ENCODE data around the gene DLX1. TPM values are rescaled to one million over a fixed set of nuclear protein-coding genes. Genes with fewer than 3 reads are reported as not detected.
A peak's percentile ranks its signal among the peaks of the same experiment; 100 is the strongest.

The DLX1 gene
- total RNA-seq (2021; ENCODE audit: unreplicated experiment), result 3.5 TPM
- 2.7 TPM for polyA plus RNA-seq (2012; ENCODE audit: insufficient read length)
- percentile 54 among the genes with signal in this experiment for Bru-seq, nascent RNA
- BruChase-seq, experiment 1, labeled RNA remaining after a 2-hour chase, result percentile 70 among the genes with signal in this experiment
- percentile 47 among the genes with signal in this experiment for BruChase-seq, experiment 2, labeled RNA remaining after a 6-hour chase
- long read RNA-seq, partial matches to known transcripts, result 0 of 9 reads
- long read RNA-seq, other reads (novel, unspliced or antisense), result 8 of 9 reads

DNA sequence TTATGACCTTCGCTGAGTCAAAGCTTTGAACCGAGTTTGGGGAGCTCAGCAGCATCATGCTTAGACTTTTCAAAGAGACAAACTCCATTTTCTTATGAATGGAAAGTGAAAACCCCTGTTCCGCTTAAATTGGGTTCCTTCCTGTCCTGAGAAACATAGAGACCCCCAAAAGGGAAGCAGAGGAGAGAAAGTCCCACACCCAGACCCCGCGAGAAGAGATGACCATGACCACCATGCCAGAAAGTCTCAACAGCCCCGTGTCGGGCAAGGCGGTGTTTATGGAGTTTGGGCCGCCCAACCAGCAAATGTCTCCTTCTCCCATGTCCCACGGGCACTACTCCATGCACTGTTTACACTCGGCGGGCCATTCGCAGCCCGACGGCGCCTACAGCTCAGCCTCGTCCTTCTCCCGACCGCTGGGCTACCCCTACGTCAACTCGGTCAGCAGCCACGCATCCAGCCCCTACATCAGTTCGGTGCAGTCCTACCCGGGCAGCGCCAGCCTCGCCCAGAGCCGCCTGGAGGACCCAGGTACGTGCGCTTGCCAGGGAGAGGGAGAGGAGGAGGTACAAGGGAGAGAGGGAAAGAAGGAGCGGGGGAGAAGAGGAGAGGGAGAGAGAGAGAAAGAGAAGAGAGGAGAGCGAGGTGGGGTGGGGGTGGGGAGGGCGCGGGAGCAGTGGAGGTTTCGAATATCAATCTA, at the start of gene DLX1:
Gene DLX1, plus strand, starts transcription at position 48 of the 700 bp plus-strand sequence. Its CDS starts 171 bp downstream, at position 219.
- TF ChIP-seq POLR2AphosphoS5 (IDR thresholded peaks at IDR 0.05; ENCODE audit: low read depth, low read length) (0 out of 2 replicates have a peak, but pooled peaks have one; percentile 33), TCF7L2 (IDR thresholded peaks at IDR 0.05; ENCODE audit: low read depth, low read length) (peak; percentile 34; the same call in 1 of the 2 replicates), SIN3A (IDR thresholded peaks at IDR 0.05; ENCODE audit: borderline replicate concordance, insufficient read depth, low read depth, low read length) (0 out of 2 replicates have a peak, but pooled peaks have one; percentile 4)
- TF ChIP-seq, protein P1, sequence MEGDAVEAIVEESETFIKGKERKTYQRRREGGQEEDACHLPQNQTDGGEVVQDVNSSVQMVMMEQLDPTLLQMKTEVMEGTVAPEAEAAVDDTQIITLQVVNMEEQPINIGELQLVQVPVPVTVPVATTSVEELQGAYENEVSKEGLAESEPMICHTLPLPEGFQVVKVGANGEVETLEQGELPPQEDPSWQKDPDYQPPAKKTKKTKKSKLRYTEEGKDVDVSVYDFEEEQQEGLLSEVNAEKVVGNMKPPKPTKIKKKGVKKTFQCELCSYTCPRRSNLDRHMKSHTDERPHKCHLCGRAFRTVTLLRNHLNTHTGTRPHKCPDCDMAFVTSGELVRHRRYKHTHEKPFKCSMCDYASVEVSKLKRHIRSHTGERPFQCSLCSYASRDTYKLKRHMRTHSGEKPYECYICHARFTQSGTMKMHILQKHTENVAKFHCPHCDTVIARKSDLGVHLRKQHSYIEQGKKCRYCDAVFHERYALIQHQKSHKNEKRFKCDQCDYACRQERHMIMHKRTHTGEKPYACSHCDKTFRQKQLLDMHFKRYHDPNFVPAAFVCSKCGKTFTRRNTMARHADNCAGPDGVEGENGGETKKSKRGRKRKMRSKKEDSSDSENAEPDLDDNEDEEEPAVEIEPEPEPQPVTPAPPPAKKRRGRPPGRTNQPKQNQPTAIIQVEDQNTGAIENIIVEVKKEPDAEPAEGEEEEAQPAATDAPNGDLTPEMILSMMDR (IDR thresholded peaks at IDR 0.05), result no peak
- TF ChIP-seq, protein P2, sequence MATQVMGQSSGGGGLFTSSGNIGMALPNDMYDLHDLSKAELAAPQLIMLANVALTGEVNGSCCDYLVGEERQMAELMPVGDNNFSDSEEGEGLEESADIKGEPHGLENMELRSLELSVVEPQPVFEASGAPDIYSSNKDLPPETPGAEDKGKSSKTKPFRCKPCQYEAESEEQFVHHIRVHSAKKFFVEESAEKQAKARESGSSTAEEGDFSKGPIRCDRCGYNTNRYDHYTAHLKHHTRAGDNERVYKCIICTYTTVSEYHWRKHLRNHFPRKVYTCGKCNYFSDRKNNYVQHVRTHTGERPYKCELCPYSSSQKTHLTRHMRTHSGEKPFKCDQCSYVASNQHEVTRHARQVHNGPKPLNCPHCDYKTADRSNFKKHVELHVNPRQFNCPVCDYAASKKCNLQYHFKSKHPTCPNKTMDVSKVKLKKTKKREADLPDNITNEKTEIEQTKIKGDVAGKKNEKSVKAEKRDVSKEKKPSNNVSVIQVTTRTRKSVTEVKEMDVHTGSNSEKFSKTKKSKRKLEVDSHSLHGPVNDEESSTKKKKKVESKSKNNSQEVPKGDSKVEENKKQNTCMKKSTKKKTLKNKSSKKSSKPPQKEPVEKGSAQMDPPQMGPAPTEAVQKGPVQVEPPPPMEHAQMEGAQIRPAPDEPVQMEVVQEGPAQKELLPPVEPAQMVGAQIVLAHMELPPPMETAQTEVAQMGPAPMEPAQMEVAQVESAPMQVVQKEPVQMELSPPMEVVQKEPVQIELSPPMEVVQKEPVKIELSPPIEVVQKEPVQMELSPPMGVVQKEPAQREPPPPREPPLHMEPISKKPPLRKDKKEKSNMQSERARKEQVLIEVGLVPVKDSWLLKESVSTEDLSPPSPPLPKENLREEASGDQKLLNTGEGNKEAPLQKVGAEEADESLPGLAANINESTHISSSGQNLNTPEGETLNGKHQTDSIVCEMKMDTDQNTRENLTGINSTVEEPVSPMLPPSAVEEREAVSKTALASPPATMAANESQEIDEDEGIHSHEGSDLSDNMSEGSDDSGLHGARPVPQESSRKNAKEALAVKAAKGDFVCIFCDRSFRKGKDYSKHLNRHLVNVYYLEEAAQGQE (IDR thresholded peaks at IDR 0.05; ENCODE audit: insufficient read depth in 1 of 2, low read depth in 2 of 2, low read length in 1 of 2), result no peak
- Histone ChIP-seq H3K9me3 (ENCODE audit: control insufficient read depth, insufficient read depth, low read depth, low read length) (no peaks in the 10 kb centered on the region), H3K4me3 (ENCODE audit: low read depth in 2 of 2, low read length in 2 of 2) (peak within 1 kb of the TSS; percentile 67 to 73), H3K4me1 (ENCODE audit: control insufficient read depth, insufficient read depth, low read length) (peaks cover 3% of the 10 kb centered on the region), H3K27me3 (ENCODE audit: control insufficient read depth, insufficient read depth, low read length) (no peaks in the 10 kb centered on the region), H3K36me3 (ENCODE audit: control insufficient read depth, insufficient read depth, low read length) (no peaks in the 10 kb centered on the region), H3K27ac (ENCODE audit: low read length) (peak within 1 kb of the TSS; percentile 77)
- in situ Hi-C loops (cut with HindIII; ENCODE audit: low pct_unique_long_range_greater_than_20kb, low sequenced_read_pairs), result no loop called here
- intact Hi-C loops (cut with micrococcal nuclease; ENCODE audit: unreplicated experiment), result no loop called here
- TSS peak; percentile 71 for BruUV-seq (replicated peaks)
- ChIA-PET POLR2A (interaction anchor here (0.6 to 1.3 kb wide), 2 partner anchors 163 to 417 kb away, joined by 3 read pairs; partner anchors contain the start of gene HAT1), CTCF (interaction anchor here (1.3 kb wide), 1 partner anchor 10 kb away, joined by 4 read pairs; no protein-coding TSS in a partner anchor)
- ATAC-seq, result peak; percentile 60
- DNase-seq (ENCODE audit: low read depth, low spot score), result peak; percentile 80

DNA sequence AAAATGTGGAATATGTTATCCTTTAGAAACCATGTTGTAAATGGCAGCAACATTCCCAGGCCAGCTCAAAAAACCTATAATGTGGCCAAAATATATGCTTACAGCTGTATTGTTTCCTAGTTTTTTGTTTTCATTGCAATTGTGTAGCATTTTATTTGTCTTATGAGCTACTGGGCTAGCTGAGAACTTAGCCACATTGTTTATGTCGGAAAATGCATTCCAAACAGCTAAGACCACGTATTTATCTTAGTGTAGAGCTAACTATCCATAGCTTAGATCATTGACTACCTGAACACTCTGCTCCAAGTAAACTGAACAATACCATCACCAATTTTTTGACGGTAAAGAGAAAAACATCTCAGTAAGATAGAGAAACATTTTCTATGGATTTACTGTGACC, 47.2 kb upstream of the DLX1 start:
- Histone ChIP-seq H3K4me3 (ENCODE audit: low read depth in 2 of 2, low read length in 2 of 2) (no peak overlapping the region), H3K9me3 (ENCODE audit: control insufficient read depth, insufficient read depth, low read depth, low read length) (no peaks in the 10 kb centered on the region), H3K27me3 (ENCODE audit: control insufficient read depth, insufficient read depth, low read length) (no peaks in the 10 kb centered on the region), H3K4me1 (ENCODE audit: control insufficient read depth, insufficient read depth, low read length) (peaks cover 5% of the 10 kb centered on the region), H3K36me3 (ENCODE audit: control insufficient read depth, insufficient read depth, low read length) (no peaks in the 10 kb centered on the region), H3K27ac (ENCODE audit: low read length) (no peak overlapping the region; the same call in 1 of the 2 replicates)
- intact Hi-C loops (cut with micrococcal nuclease; ENCODE audit: unreplicated experiment) (no loop called here), in situ Hi-C loops (cut with HindIII; ENCODE audit: low pct_unique_long_range_greater_than_20kb, low sequenced_read_pairs) (no loop called here)
- POLR2A ChIA-PET, result no interaction called here
- no TSS peak for BruUV-seq (replicated peaks)
- ATAC-seq (no peak), DNase-seq (ENCODE audit: low read depth, low spot score) (no peak)
- CTCF ChIA-PET, result no interaction called here
- no peak for TF ChIP-seq SIN3A (IDR thresholded peaks at IDR 0.05; ENCODE audit: borderline replicate concordance, insufficient read depth, low read depth, low read length)
- TF ChIP-seq, protein P1 (IDR thresholded peaks at IDR 0.05), result no peak
- no peak for TF ChIP-seq TCF7L2 (IDR thresholded peaks at IDR 0.05; ENCODE audit: low read depth, low read length)
- no peak for TF ChIP-seq POLR2AphosphoS5 (IDR thresholded peaks at IDR 0.05; ENCODE audit: low read depth, low read length)
- TF ChIP-seq, protein P2 (IDR thresholded peaks at IDR 0.05; ENCODE audit: insufficient read depth in 1 of 2, low read depth in 2 of 2, low read length in 1 of 2), result no peak

All from Panc1 (cell line).